ENCODE measurements around the gene PTTG1.

- TF ChIP-seq EZH2 (IDR thresholded peaks at IDR 0.05; ENCODE audit: borderline replicate concordance, low read length) (no peak), CTCF (conservative IDR thresholded peaks at IDR 0.05 in 1 of 2, IDR thresholded peaks at IDR 0.05 in 1 of 2; ENCODE audit: extremely low read depth in 1 of 2, insufficient read depth in 1 of 2, low read depth in 1 of 2, low read length in 2 of 2) (no peak)
These were observed 22.0 kb upstream of the PTTG1 start, which contains the start of gene FAM200C for GRCh38 chr5:160399402-160400353.
